HG03575 (cell line): ENCODE data around the gene RBMS3.
"Not testable (repeated sequence)": the region's sequence is repeated elsewhere in the genome, so short reads cannot be mapped to it uniquely, and the experiment has no call there.

Experiments used
- ATAC-seq: cut with Tn5 transposase; IDR thresholded peaks from one replicate; pipeline ENCODE4 v1.9.1; 2021; ENCODE audit not compliant: unreplicated experiment, insufficient number of reproducible peaks, low FRiP score; ENCODE audit errors: extremely low read depth

The RBMS3 gene

GRCh38 chr3:29452934-29453283 is 172.0 kb downstream of the RBMS3 start:
- no peak for ATAC-seq

DNA sequence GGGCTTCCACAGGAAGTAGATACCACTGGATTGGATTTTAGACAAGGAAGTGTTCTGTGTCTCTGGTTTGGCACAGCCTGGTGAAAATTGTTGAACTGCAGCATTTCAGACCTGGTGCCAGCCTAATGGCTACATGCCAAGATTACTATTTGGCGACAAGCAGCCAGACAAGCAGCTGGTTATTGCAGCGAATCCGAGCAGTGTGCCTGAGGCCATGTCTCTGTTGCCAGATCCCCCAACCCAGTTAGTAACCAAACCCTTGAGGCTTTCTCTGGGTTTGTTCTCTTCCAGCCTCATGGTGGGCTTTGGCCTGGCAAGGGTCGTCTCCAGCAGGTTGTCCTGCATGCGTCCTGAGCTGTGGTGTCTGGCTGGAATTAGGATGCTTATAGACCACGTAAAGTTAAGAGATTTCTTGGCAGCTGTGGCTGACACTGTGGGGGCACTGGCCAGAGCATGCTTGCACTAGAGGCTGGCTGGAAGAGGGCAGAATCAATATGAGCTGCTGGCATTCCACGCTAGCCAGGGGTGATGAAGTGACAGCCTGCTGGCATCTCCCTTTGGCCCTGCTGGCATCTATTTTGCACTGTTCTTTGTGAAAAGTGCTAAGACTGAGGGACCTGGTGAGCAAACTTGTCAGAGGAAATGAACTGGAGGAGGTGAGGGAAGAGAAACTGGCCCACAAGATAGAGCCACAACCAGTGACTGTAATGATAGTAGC is 172.6 kb downstream of the RBMS3 start:
- no peak for ATAC-seq

GRCh38 chr3:29454161-29454611 is 173.3 kb downstream of the RBMS3 start:
- ATAC-seq: no peak

- ATAC-seq: no peak
These were observed 176.0 kb downstream of the RBMS3 start for GRCh38 chr3:29456901-29457300.

DNA sequence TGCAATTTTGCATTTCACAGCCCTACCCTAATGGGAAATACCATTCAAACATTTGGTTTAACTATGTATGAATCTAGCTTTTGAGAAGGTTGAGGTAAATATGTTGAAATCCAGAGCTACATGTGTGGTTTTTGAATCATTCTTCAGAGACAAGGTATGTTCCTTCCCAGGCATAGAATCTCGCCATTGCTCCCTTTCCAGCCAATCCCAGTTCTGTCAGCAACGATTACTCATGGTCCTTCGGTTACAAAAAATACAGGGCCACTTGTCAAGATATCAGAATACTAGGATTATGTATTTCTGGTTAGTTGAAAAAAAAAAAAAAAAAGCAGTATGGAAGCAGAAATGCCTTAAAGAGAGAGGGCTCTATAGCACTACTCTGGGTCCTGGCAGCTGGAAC is 182.4 kb downstream of the RBMS3 start:
- ATAC-seq: no peak

- no peak for ATAC-seq
These were observed 185.0 kb downstream of the RBMS3 start for GRCh38 chr3:29465836-29466235.

DNA sequence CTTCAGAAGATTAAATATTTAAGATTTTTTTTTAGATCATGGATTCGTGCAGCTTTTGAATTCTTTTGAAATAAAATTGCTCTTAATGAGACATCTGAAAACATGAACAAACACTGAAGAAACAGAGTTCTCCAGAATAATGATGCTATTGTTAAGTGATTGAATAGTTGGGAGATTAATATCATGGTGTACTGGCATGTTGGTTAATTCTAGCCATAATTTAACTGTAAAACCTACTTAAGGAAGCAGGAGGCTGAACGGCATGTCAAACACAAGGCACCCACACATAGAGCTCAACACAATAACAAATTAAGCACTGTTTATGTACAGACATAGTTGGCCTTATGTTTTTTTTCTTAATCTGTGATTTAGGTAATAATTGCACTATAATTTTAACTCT is 185.6 kb downstream of the RBMS3 start:
- ATAC-seq: no peak

DNA sequence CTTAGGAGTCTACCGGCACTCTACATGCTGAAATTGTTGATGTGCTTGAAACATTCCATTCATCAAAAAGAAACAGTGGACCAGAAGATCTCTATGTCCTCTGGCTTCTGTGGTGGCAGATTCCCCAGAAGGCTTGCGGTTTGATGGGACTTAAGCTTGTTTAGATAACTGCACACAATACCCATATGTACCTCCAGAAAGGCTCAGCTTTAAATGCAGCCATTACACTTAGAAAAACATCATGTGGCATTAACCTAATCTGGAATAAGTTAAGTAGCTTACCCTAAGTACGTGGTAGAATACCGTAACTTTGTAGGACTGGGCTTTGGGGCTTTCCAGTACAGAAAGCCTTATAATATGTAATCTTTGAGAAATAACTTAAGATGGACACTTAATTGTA is 187.3 kb downstream of the RBMS3 start:
- no peak for ATAC-seq

GRCh38 chr3:29473481-29474170 is 192.8 kb downstream of the RBMS3 start:
- ATAC-seq: not testable (repeated sequence)

GRCh38 chr3:29475305-29475840 is 194.5 kb downstream of the RBMS3 start:
- ATAC-seq: no peak

GRCh38 chr3:29475854-29476253 is 195.0 kb downstream of the RBMS3 start:
- no peak for ATAC-seq

DNA sequence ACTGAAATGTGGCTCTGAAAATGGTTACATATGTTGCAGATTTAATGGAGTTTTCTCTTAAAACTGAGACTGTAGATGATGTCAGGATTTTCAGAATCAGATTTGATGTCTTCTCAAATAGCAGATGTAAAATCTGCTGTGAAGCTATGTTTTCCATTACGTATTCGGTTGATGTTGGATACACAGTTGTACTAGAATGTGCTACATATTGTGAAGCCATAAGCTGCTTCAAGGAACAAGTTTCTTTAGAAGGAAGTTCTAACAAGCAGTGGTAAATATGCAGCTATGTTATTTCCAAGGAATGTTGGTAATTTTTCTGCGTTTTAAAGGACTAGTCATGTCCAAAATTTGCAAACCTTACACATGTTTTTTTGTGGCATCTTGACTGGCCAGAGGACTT is 197.7 kb downstream of the RBMS3 start:
- ATAC-seq: no peak

DNA sequence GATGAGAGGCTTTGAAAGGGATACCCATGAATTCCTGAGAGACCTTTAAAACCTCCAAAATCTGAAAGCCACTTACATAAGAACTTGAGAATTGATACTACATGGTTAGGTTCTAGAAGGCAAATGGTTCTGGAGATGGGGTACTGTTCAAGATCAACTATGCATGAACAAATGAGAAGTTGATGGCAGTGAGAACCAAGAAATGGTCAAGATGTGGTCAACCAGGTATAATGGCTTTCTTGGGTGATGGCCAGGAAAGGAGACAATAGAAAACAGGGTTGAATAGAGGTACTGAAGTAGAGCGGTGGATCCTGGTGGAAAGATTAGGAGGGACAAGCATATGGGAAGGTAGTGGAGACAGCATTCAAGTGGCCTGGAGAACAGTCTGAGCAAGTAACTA is 200.4 kb downstream of the RBMS3 start:
- ATAC-seq: no peak

DNA sequence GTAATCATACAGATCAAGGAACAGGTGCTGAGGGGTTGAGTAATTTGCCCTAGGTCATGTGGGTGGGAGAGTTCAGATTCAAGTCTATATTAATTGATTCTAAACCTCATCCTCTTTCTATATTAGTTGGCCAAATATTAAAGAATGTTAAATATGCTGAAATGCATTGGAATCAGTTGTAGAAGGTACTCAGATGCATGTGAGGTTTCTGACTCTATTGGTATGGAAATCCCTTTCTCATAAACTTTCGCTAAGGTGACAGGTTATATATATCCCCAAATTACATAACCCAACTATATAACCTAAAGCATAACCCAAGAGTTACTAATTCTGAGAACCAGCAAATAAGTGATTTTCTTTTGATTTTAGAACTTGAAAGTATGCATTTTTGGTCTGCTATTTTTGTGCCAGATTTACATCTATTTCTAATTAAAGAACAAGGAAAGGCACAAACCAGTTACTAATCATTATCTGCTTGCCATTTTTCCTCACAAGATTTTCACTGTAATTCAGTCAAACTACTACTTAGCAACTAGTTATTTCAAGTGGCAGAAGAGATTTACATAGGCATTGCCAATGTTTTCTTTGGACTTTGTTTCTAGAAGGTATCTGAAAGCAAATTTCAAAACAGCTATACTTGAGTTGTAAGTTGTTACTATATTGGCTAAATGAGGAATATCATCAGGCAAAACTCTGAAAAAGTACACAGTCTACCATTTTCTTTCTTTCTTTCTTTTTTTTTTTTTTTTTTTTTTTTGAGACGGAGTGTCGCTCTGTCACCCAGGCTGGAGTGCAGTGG is 201.3 kb downstream of the RBMS3 start:
- ATAC-seq: no peak

GRCh38 chr3:29484633-29485032 is 203.8 kb downstream of the RBMS3 start:
- no peak for ATAC-seq

GRCh38 chr3:29486096-29486495 is 205.2 kb downstream of the RBMS3 start:
- ATAC-seq: no peak

- ATAC-seq: no peak
These were observed 206.0 kb downstream of the RBMS3 start for GRCh38 chr3:29486917-29487316.

DNA sequence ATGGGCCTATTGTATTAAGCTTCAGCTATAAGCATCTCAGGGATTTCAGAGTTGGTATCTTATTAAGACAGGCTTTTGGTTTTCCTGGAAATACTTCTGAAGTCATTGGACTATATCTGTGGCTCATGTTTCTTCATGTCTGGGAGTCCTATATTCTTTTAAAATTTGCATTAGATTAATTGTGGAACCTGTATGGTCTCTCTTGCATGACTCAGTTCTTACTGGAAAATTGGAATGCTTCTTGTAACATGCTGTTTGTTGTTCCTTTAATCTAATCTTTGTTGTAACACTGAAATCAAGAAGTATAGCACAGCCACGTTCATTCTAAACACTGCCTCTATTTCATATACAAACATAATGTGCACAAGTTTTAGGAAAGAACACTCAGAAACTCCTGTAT is 208.1 kb downstream of the RBMS3 start:
- ATAC-seq: no peak

DNA sequence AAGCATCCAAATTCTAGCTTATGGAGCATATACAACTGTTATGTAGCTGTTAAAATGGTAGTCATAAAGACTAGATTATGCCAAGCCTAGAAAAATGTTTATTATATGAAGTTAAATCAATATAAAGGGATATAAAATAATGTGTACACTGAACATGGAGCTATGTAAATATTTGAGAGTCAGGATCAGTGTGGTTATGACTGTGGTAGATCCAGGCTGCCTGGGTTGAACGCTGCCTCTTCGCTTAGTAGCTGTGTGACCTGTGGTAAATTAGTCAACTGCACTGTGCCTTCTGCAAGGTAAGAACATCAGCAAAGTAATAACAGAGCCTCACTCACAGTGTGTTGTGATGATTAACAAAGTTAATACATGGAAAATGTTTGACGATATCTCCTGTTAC is 212.2 kb downstream of the RBMS3 start:
- no peak for ATAC-seq
